GM13977 (cell line): ENCODE results near the gene SP100.

Source experiments
- DNase-seq: peaks from one replicate; pipeline ENCODE4 v3.0.0; 2012; ENCODE audit warnings: low spot score
- CTCF ChIP-seq: IDR thresholded peaks from 2 replicates; pipeline ENCODE4 v1.5.1; 2012; ENCODE audit warnings: mild to moderate bottlenecking, control low read depth; ENCODE audit not compliant: insufficient read depth; ENCODE audit errors: extremely low read depth, missing control alignments
- in situ Hi-C: fragments of 300-500 bp; cut with MboI; formaldehyde crosslinking; loops from one replicate; pipeline ENCODE4 v1.12.0; 2022; ENCODE audit warnings: low sequenced_read_pairs, low pct_unique_long_range_greater_than_20kb, mixed read lengths, inconsistent platforms; ENCODE audit not compliant: unreplicated experiment

SP100 gene

GRCh38 chr2:230570987-230571386, 155.0 kb downstream of the SP100 start:
- TF ChIP-seq CTCF, result no peak
- in situ Hi-C loops, result no loop called here
- no peak for DNase-seq

- DNase-seq, result no peak
- in situ Hi-C loops, result no loop called here
- TF ChIP-seq CTCF, result no peak
Observed at GRCh38 chr2:230575642-230576324, 159.8 kb downstream of the SP100 start.

GRCh38 chr2:230577114-230577513, 161.1 kb downstream of the SP100 start:
- no peak for DNase-seq
- TF ChIP-seq CTCF, result no peak
- in situ Hi-C loops, result no loop called here

- in situ Hi-C loops, result no loop called here
- no peak for TF ChIP-seq CTCF
- no peak for DNase-seq
Observed at GRCh38 chr2:230578106-230578505, 162.1 kb downstream of the SP100 start.

- no peak for TF ChIP-seq CTCF
- in situ Hi-C loops, result no loop called here
- DNase-seq, result peak; percentile 66
Observed at GRCh38 chr2:230582851-230583283, 166.9 kb downstream of the SP100 start.

- TF ChIP-seq CTCF, result no peak
- in situ Hi-C loops, result no loop called here
Observed at GRCh38 chr2:230583581-230583980, 167.6 kb downstream of the SP100 start.

More at GRCh38 chr2:230583581-230583980, 167.6 kb downstream of the SP100 start:
- no peak for DNase-seq
